ENCODE results near the gene SLCO4A1.

SLCO4A1 gene

DNA sequence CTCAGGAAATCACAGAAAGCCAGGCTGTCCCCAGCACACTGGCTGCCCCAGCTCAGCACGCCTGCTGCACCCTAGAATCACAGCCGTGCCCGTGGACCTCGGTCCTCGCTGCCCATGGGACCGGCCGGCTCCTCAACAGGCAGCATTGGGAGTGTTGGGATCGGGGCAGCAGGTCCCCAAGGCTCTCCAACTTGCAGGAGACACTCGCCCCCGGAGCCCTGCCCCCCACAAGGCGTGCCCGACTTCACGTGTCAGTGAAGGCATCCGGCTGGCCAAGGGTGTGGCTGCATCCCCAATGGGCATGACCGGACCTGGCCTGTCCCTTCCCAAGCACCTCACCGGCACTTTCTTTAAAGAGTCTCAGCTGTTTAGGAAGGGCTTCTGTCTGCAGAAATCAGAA is 63.3 kb downstream of the SLCO4A1 start:
- no peak for DNase-seq

DNA sequence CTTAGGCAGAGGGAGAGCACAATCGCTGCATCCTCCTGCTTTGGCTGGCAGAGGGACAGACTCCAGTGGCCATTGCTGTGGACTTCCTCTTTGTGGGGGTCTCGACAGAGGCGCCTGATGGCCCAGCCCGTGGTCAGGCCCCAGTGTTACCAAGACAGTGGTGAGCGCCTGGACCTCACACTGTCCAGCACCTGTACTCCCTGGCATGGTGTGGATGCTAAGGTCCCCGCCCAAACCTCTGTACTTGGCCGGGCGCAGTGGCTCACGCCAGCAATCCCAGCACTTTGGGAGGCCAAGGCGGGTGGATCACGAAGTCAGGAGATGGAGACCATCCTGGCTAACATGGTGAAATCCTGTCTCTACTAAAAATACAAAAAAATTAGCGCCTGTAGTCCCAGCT is 64.0 kb downstream of the SLCO4A1 start:
- DNase-seq, result no peak

DNA sequence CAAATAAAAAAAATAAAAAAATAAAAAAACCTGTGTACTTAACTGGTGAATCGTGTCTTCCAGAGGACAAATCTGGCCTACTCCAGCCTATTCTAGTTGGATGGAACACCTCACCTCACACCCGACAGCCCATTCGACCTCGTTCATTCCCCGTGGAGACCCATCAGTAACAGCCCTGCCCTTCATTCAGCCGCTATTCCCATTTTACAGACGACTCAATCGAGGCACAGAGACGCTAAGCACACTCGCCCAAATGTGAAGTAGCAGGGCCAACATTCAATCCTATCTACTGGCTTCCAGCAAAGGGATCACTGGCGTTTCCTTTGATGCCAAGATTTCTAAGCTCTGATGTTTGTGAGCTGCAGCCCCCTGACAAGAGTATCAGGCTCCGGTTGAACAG is 64.6 kb downstream of the SLCO4A1 start:
- no peak for DNase-seq

DNA sequence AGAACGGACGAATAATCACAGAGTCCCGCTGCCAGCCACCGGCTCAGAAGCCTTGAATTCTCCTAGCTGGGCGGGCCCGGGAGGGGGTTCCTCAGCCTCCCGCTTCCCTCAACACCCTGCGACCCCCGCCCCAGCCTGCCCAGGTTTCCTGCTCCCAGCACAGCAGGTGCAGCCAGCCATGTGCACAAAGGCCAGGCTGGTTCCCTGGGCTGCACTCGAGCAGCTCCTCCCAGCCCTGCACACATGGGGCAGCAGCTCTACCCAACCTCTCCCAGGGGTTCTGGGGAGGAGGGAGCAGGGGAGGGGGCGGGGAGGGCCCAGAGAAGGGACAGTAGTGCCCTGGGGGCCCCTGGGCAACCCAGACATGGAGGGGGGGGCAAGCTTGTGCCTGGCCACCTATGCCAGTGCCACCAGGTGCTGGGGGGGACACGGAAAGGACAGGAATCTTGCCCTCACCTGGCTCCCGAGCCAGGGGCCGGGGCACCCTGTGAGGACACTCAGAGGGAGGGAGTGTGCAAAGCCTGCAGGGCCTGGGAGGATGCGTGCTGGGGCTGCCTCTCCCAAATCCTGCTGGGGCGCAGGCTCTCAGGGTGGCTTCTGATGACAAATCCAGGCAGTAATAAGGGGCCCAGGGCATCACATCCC is 65.1 kb downstream of the SLCO4A1 start:
- no peak for DNase-seq

DNA sequence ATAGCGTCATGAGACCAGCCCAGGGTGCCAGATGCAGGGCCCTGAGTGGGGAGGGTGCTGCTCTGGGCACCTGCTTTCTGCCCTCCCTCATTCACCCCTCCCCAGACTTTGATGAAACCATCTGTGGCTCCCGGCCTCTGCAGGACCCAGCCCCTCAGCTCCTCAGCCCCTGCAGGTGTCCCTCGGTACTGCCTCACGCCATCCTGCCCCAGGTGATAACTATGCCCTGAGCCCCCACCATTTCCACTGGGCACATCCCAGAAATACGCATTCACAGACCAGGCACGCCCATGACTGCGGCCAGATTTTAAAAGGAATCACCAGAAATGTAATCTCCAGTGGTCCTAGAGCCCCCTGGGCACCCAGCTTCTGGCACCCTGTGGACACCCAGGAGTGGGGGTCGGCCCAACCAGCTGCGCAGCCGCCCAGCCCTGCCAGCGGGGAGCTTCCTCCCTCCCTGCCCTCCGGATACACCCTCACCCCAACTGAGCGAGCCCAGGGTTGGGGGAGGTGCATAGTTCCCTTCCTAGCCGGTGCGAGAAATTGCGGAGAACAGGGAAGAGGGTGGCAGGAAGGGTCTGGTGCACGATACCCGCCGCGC is 65.7 kb downstream of the SLCO4A1 start:
- no peak for DNase-seq

DNA sequence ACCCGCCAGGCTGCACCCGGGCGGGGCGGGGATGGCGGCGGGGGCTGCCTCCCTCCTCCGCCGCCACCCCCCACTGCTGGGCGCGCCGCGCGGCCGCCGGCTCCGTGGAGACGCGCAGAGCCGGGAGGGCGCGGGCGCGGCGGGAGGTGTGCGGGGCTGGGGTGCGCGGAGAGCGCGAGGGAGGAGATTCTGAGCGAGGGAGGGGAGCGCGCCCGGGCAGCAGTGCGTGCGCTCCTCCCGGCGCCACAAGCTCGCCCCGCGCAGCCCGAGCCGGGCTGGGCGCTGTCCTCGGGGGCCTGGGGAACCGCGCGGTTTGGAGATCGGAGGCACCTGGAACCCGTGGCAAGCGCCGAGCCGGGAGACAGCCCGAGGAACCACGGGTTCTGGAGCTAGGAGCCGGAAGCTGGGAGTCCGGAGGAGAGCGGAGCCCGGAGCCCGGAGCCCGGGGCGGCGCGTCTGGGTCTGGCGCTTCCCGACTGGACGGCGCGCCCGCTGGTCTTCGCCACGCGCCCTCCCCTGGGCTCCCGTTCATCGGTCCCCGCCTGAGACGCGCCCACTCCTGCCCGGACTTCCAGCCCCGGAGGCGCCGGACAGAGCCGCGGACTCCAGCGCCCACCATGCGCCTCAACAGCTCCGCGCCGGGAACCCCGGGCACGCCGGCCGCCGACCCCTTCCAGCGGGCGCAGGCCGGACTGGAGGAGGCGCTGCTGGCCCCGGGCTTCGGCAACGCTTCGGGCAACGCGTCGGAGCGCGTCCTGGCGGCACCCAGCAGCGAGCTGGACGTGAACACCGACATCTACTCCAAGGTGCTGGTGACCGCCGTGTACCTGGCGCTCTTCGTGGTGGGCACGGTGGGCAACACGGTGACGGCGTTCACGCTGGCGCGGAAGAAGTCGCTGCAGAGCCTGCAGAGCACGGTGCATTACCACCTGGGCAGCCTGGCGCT is 66.6 kb downstream of the SLCO4A1 start, which contains the start of gene NTSR1:
NTSR1 (plus strand) TSS at position 246 of the 946 bp plus-strand sequence; CDS start at position 618, 372 bp downstream.
- no peak for DNase-seq

DNA sequence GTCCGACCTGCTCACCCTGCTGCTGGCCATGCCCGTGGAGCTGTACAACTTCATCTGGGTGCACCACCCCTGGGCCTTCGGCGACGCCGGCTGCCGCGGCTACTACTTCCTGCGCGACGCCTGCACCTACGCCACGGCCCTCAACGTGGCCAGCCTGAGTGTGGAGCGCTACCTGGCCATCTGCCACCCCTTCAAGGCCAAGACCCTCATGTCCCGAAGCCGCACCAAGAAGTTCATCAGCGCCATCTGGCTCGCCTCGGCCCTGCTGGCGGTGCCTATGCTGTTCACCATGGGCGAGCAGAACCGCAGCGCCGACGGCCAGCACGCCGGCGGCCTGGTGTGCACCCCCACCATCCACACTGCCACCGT is 67.2 kb downstream of the SLCO4A1 start:
- DNase-seq, result no peak

DNA sequence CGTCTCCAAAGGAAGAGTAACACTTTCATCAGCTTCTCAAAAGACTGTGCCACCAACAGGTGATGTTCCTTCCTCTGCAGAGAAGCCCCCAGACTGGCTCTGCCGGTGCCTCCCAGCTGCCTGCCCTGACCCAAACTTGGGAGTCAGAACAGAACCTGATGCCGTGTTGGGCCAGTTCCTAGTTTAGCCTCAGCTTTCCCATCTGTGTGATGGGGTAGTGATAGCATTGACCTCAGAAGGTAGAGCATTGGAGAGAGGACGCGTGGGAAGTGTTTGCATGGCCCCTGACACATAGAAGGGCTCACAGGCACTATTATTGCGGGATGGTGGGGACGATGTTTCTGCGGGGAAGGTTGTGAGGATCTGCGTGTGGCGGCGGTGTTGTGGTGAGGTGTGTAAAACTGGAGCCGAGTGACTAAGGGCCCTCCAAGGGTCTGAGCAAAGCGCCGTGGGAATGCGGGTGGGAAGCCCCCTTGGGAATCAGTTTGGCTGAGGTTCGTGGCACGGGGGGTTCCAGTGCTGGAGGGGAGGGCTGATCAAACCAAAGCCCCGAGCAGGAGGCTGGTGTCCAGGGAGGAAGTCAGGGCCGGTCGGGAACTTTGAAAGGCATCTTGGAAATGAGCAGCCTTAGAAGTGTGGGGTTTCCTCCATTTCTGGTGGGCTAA is 68.0 kb downstream of the SLCO4A1 start:
- DNase-seq, result no peak

DNA sequence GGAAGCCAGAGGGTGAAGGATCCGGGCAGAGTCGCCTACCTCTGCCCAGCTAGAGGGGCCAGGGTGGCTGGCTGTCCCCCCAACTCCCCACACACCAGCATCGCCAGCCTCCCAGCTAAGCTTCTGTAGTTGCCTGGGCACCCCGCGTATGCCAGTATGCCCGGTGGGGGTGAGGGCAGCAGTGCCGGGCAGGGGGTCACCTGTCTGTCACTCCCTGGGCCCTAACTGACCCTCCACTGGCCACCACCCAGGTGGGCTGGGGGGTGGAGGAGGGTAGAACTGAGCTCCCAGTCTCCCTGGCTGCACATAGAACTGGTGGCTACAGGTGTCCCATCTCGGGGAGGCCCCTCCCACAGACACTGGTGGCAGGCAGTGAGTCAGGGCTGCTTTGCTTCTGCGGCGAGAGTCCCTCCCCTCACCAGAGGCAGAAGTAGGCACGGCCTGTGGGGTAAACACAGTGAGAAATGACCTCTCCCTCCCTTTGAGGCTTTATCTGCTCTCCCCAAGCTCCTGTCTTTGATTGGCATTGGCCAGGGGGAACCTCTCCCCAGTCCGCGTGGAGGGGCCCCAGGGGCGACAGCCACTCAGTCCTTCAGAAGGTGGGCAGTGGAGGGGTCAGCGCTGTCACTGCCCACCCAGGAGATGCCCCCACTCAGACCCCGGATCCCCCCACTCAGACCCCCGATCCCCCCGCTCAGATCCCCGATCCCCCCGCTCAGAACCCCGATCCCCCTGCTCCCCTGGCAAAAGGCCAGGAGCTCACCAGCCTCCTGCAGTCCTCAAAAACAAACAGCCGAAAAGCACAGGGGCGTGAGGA is 68.8 kb downstream of the SLCO4A1 start:
- no peak for DNase-seq

DNA sequence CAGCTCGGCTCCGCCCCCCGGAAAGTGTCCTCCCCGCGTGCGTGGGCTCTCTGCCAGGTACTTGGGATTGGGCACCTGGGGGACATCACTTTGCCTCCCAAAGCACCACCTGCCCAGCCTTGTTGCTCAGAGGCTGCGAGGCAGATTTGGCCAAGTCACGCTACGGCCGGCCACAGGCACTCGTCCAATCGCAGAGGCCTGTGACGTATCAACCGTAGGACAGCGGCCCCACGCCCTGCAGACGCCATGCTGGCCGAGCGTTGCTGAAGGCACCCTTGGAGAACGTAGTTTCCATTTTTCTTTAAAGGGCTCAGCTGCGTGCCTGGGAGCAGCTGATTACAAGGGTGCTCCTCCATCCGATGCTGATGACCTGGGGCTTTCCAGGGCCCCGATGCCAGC is 69.4 kb downstream of the SLCO4A1 start:
- no peak for DNase-seq

DNA sequence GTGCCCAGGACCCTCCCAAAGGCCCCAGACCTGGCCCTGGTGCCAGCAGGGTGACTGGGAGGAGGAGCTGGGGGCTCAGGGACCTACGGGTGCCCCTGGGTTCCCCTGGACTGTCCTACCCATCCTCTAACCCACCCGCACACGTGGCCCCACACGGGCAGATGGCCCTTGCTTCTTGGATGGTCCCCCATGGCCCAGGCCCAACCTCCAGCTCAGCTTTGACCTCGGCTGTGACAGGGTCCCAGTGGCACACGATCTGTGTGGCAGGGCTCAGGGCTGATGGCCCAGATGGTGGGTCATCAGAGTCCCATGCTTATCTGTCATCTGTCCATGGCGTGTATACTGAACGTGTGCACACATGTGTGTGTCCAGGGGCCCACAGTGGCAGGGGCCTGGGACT is 70.3 kb downstream of the SLCO4A1 start:
- DNase-seq, result no peak

DNA sequence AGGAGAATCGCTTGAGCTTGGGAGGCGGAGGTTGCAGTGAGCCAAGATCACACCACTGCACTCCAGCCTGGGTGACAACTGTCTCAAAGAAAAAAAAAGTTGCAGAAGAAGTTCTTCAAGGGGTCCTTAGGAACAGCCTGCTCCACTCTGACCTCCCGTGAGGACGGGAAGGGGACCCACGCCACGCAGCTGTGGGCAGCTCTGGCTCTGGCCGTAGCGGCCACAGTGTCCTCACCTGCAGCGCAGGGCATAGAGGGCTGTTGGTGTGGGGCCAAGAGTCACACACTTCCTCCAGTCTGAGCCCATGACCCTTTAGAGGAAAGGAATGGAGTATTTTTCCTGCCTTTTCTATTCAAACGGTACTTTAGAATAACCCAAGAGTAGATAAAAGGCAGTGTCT is 71.7 kb downstream of the SLCO4A1 start:
- DNase-seq, result no peak

DNA sequence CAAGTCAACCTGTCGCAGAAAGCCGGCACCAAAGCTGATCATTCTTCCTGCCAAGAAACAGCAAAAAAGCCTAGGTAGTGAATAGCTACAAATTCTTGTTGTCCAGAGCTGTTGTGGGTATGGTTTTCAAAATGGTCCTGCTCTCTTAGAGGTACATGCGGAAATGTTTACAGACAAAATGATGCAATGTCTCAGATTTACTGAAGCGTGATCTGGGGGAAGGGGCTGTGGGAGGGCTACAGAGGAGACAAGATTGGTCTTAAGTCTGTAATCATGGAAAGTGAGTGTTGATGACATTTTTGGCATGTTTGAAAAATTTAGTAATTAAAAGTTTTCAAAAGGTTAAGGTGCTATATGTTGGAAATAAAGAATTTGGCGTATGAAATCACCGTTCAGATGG is 72.5 kb downstream of the SLCO4A1 start:
- no peak for DNase-seq

DNA sequence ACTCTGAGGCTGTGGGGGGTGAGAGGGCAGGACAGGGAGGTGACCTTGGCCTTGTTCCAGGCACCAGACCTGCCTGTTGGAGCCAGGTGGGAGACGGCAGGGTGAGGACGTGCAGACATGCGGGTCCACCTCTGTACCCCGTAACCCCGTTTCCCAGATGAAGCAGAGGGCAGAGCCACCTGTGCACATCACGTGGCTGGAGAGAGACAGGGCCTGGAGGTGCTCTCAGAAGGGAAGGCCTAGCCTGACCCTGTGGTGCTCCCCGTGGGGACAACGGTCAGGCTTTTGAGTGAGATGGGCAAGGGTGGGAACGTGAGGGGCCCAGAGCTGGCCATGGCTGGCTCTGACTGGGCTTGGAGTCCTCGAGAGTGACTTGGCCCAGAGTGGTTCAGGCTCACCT is 72.9 kb downstream of the SLCO4A1 start:
- DNase-seq, result no peak

DNA sequence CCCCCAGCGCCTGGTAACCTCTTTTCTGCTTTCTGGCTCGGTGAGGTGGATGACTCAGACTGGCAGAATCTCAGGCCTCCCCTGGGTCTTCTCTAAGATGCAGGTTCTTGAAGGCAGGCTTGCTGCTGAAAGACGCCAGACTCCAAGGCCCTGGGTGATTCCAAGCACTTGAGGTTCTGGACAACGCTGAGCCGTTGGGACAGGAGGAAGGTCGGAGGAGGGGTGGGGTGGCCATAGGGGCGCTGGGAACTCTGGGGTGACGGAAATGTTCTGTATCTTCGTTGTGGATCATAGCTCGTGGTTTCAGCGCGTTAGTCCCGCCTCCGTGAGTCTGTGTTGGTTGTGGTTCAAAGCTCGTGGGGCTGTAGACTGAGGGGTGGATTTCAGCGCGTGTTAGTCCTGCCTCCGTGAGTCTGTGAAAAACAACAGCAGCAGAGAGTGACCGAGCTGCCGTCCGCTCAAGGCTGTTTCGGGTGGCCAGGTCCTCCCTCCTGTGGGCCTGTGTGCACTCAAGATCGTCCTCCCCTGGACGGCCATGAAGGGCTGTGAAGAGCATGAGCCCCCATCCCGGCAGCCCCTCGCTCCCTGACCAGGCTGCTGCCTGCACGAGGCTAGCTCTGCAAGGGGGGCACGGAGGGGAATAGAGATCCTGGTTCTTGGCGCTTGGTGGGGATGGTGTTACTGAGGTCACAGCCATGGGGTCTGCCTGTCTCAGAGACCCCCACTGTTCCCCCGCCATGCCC is 74.1 kb downstream of the SLCO4A1 start:
- DNase-seq, result no peak

DNA sequence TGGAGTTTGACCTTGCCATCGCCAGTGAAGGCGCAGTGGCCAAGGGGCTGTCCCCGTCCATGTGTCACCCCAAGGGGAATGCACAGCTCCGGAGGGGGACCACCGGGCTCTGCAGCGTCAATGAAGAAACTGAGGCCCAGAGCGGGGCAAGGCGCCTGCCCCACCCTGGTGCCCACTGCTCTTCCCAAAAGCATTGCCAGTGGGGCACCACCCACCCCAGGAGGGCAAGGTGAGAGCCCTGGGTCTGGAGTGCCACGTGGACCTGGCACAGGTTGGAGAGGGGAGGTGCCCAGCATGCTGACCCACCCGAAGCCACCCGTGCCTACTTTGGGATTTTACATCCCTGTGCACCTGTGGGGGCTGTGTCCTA is 74.6 kb downstream of the SLCO4A1 start:
- no peak for DNase-seq

DNA sequence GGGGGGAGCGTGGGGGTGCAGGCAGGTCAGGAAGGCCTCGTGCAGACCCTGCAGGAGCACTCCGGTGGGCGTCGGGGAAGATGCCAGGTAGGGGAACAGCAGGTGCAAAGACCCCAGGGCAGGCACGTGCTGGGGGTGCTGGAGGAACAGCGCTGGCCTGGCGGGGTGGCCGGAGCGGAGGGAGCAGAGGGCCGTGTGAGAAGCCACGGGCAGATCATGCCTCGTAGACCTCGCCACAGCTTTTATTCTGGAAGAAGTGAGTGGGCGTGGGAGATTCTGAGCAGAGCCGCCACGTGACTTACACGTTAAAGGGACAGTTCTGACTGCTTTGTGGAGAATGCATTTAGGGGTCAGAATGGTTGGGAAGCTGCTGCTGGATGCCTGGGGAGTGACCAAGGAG is 75.6 kb downstream of the SLCO4A1 start:
- DNase-seq, result no peak

DNA sequence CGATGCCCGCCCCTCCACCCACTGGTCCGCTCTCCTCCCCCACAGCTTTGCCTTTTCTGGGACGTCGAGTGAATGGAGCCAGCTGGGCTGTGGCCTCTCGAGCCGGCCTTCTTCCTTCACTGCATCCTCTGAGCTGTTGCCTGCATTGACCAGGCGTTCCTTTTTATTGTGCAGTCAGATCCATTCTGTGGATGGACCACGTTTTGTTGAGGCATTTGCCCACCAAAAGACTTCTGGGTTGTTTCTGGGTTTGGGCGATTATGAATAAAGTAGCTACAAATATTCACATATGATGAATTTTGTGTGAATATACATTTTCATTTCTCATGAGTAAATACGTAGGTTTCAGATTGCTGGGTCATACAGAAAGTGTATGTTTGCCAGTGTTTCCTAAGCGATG is 76.2 kb downstream of the SLCO4A1 start:
- DNase-seq, result no peak

DNA sequence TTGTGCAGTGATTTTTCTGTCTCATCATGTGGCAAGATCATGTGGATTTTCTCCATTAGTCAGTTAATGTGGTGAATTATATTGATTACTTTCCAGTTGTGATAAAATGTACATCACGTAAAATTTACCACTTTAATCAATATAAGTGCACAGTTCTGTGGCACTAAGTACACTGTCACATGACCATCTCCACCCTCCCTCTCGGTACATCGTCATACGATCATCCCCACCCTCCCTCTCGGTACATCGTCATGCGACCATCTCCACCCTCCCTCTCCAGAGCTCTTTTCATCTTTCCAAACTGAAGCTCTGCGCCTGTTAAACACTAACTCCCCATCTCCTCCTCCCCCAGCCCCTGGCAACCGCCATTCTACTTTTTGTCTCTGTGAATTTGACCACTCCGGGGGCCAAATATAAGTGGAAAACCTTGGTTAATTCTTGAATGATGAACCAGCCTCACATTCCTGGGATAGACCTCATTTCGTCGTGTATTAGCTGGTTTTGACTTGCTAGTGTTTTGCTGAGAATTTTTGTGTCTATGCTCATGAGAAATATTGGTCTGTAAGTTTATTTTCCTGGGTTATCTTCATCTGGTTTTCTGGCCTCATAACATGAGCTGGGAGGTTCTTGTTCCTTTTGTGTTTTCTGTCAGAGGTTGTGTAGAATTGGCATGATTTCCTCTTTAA is 77.1 kb downstream of the SLCO4A1 start:
- no peak for DNase-seq
